IMR-90 (cell line): ENCODE measurements around the gene OR2M5. TPM values are rescaled to one million over a fixed set of nuclear protein-coding genes. Genes with fewer than 3 reads are reported as not detected.

Experiments
- ATAC-seq: fragments of 200-7000 bp; cut with Tn5 transposase; 2 replicates; pipeline ENCODE4 v1.9.1; 2020; ENCODE audit warnings: low read depth, mild to moderate bottlenecking, moderate library complexity
- BruUV-seq: library from RNA; stranded (reverse); fragments of 400-500 nt; replicated peaks from 2 replicates; lab custom pipeline; 2021; lab: Mats Ljungman, UMichigan
- CTCF ChIA-PET: fragments of 300-600 bp; formaldehyde crosslinking; extraction: SDS; loops from one replicate; lab custom pipeline; 2021; ENCODE audit warnings: antibody characterized with exemption; lab: Yijun Ruan, JAX
- POLR2A ChIA-PET: fragments of 300-600 bp; sonication (Branson Sonifier 250); formaldehyde crosslinking; loops from one replicate; lab custom pipeline; 2022; ENCODE audit warnings: antibody characterized with exemption; ENCODE audit not compliant: unreplicated experiment; lab: Charles Lee
- DNase-seq: peaks from one replicate; pipeline ENCODE4 v3.0.0; 2013
- H2AFZ ChIP-seq: replicated peaks from 2 replicates; pipeline ENCODE3; 2013; ENCODE audit warnings: low read length, mild to moderate bottlenecking; ENCODE audit not compliant: poor library complexity
- H2AK5ac ChIP-seq: 2 replicates; pipeline ENCODE4 v1.6.1; 2013; ENCODE audit warnings: low read depth, low read length, inconsistent platforms
- H2AK9ac ChIP-seq: replicated peaks from 2 replicates; pipeline ENCODE3; 2013; ENCODE audit warnings: mild to moderate bottlenecking, low read depth, low read length, moderate library complexity; ENCODE audit not compliant: poor library complexity
- H2BK120ac ChIP-seq: 2 replicates; pipeline ENCODE4 v1.6.1; 2013; ENCODE audit warnings: low read depth, low read length, inconsistent platforms
- H2BK15ac ChIP-seq: 3 replicates; pipeline ENCODE4 v1.6.1; 2013; ENCODE audit warnings: low read depth, low read length, inconsistent platforms
- H2BK20ac ChIP-seq: 2 replicates; pipeline ENCODE4 v1.6.1; 2013; ENCODE audit warnings: low read depth, mild to moderate bottlenecking, inconsistent platforms, low read length, moderate library complexity
- H2BK5ac ChIP-seq: 2 replicates; pipeline ENCODE4 v1.6.1; 2013; ENCODE audit warnings: mild to moderate bottlenecking, low read depth, low read length, inconsistent platforms; ENCODE audit not compliant: poor library complexity, severe bottlenecking
- H3K14ac ChIP-seq: replicated peaks from 2 replicates; pipeline ENCODE4 v1.6.1; 2013; ENCODE audit warnings: low read depth, low read length, inconsistent platforms
- H3K18ac ChIP-seq: 2 replicates; pipeline ENCODE4 v1.6.1; 2013; ENCODE audit warnings: low read depth, low read length, control low read depth
- H3K23ac ChIP-seq: 2 replicates; pipeline ENCODE4 v1.6.1; 2013; ENCODE audit warnings: low read depth, low read length, inconsistent platforms
- H3K27ac ChIP-seq: 2 replicates; pipeline ENCODE4 v1.5.1; 2013; ENCODE audit warnings: mild to moderate bottlenecking, control low read depth, low read length; ENCODE audit not compliant: insufficient read depth
- H3K27me3 ChIP-seq: 2 replicates; pipeline ENCODE4 v1.6.1; 2013; ENCODE audit warnings: low read length; ENCODE audit not compliant: control insufficient read depth, insufficient read depth
- H3K36me3 ChIP-seq: 2 replicates; pipeline ENCODE4 v1.6.1; 2013; ENCODE audit warnings: low read length, mixed read lengths; ENCODE audit not compliant: control insufficient read depth, insufficient read depth
- H3K4ac ChIP-seq: 2 replicates; pipeline ENCODE4 v1.6.1; 2013; ENCODE audit warnings: low read depth, low read length, inconsistent platforms
- H3K4me1 ChIP-seq: 2 replicates; pipeline ENCODE4 v1.6.1; 2013; ENCODE audit warnings: low read length, mixed read lengths; ENCODE audit not compliant: control insufficient read depth, insufficient read depth
- H3K4me2 ChIP-seq: 2 replicates; pipeline ENCODE4 v1.6.1; 2013; ENCODE audit warnings: low read depth, mild to moderate bottlenecking, control low read depth, low read length, moderate library complexity
- H3K4me3 ChIP-seq: 2 replicates; pipeline ENCODE4 v1.5.1; 2013; ENCODE audit warnings: low read depth, mild to moderate bottlenecking, control low read depth, low read length, moderate library complexity; ENCODE audit not compliant: insufficient read depth
- H3K56ac ChIP-seq: 2 replicates; pipeline ENCODE4 v1.6.1; 2013; ENCODE audit warnings: low read length, inconsistent platforms; ENCODE audit not compliant: insufficient read depth; ENCODE audit errors: extremely low read depth
- H3K79me1 ChIP-seq, 2 experiments: 2 replicates each; pipeline ENCODE4 v1.6.1; 2013; ENCODE audit warnings: low read length in 2 of 2, inconsistent platforms in 1 of 2, low read depth in 1 of 2
- H3K9ac ChIP-seq: 2 replicates; pipeline ENCODE4 v1.6.1; 2013; ENCODE audit warnings: low read depth, low read length, control low read depth
- H3K9me1 ChIP-seq: 2 replicates; pipeline ENCODE4 v1.6.1; 2013; ENCODE audit warnings: low read length, inconsistent platforms; ENCODE audit not compliant: insufficient read depth
- H3K9me3 ChIP-seq: 2 replicates; pipeline ENCODE4 v1.6.1; 2013; ENCODE audit warnings: low read length; ENCODE audit not compliant: control insufficient read depth, insufficient read depth
- H4K20me1 ChIP-seq: 2 replicates; pipeline ENCODE4 v1.6.1; 2013; ENCODE audit warnings: low read length, inconsistent platforms; ENCODE audit not compliant: insufficient read depth
- H4K5ac ChIP-seq: 2 replicates; pipeline ENCODE4 v1.6.1; 2013; ENCODE audit warnings: mild to moderate bottlenecking, low read depth, low read length, control low read depth
- H4K8ac ChIP-seq, 2 experiments: 2 replicates each; pipeline ENCODE4 v1.6.1; 2013; ENCODE audit warnings: low read depth in 2 of 2, low read length in 2 of 2, control low read depth in 1 of 2, inconsistent platforms in 1 of 2
- H4K91ac ChIP-seq: 2 replicates; pipeline ENCODE4 v1.6.1; 2013; ENCODE audit warnings: low read depth, low read length, inconsistent platforms; ENCODE audit not compliant: insufficient read depth
- BHLHE40 ChIP-seq: fragments of 150-350 bp; IDR thresholded peaks from 2 replicates; pipeline ENCODE4 v1.6.1; 2016; ENCODE audit warnings: mild to moderate bottlenecking, low read depth, low read length
- CTCF ChIP-seq: conservative IDR thresholded peaks from 2 replicates; pipeline ENCODE4 v1.5.1; 2012; ENCODE audit warnings: mild to moderate bottlenecking, low read depth, low read length, improper control_type of control experiment
- ELK1 ChIP-seq: fragments of 150-350 bp; IDR thresholded peaks from 2 replicates; pipeline ENCODE4 v1.6.1; 2016; ENCODE audit warnings: low read depth, mild to moderate bottlenecking, low read length, moderate library complexity, borderline replicate concordance
- FOS ChIP-seq: fragments of 150-350 bp; IDR thresholded peaks from 2 replicates; pipeline ENCODE4 v1.6.1; 2016; ENCODE audit warnings: low read depth, low read length
- MAZ ChIP-seq: IDR thresholded peaks from 2 replicates; pipeline ENCODE4 v1.6.1; 2012; ENCODE audit warnings: low read depth, mild to moderate bottlenecking, low read length, improper control_type of control experiment, moderate library complexity, borderline replicate concordance
- MXI1 ChIP-seq: IDR thresholded peaks from 2 replicates; pipeline ENCODE4 v1.6.1; 2012; ENCODE audit warnings: low read depth, mild to moderate bottlenecking, low read length, moderate library complexity, borderline replicate concordance
- NFE2L2 ChIP-seq: fragments of 150-350 bp; IDR thresholded peaks from 2 replicates; pipeline ENCODE4 v1.6.1; 2016; ENCODE audit warnings: low read depth, mild to moderate bottlenecking, low read length
- POLR2A ChIP-seq: IDR thresholded peaks from 2 replicates; pipeline ENCODE4 v1.6.1; 2012; ENCODE audit warnings: mild to moderate bottlenecking, low read depth, low read length
- RAD21 ChIP-seq: IDR thresholded peaks from 2 replicates; pipeline ENCODE4 v1.6.1; 2012; ENCODE audit warnings: low read length, improper control_type of control experiment
- RCOR1 ChIP-seq: IDR thresholded peaks from 2 replicates; pipeline ENCODE4 v1.6.1; 2012; ENCODE audit warnings: mild to moderate bottlenecking, low read length, improper control_type of control experiment; ENCODE audit not compliant: insufficient replicate concordance
- RFX5 ChIP-seq: IDR thresholded peaks from 2 replicates; pipeline ENCODE4 v1.8.0; 2012; ENCODE audit warnings: low read depth, mild to moderate bottlenecking, low read length, moderate library complexity
- SMC3 ChIP-seq: fragments of 150-350 bp; IDR thresholded peaks from 2 replicates; pipeline ENCODE4 v1.6.1; 2016; ENCODE audit warnings: low read depth, mild to moderate bottlenecking, antibody characterized with exemption, low read length, moderate library complexity
- WGBS, 2 experiments: methylation state at CpG; one replicate each; pipeline versions ENCODE4 v1.1.5 to v1.1.7; 2013; ENCODE audit warnings: missing lambda C conversion rate in 2 of 2; ENCODE audit not compliant: insufficient read length in 1 of 2; ENCODE audit errors: extremely low coverage in 2 of 2; 5-methylcytosine and 5-hydroxymethylcytosine counted together
- dilution Hi-C: fragments of 300-500 bp; cut with HindIII; formaldehyde crosslinking; loops from one replicate; pipeline ENCODE4 v1.14.3; 2018; ENCODE audit warnings: low sequenced_read_pairs; ENCODE audit not compliant: unreplicated experiment
- in situ Hi-C: fragments of 300-500 bp; cut with MboI; formaldehyde crosslinking; loops from 3 replicates; pipeline ENCODE4 v1.14.3; 2019; ENCODE audit warnings: low sequenced_read_pairs, inconsistent platforms, mixed read lengths
- intact Hi-C: fragments of 100-400 bp; cut with micrococcal nuclease; formaldehyde crosslinking; loops from 2 replicates; pipeline ENCODE4 v1.10.0; 2022
- polyA plus RNA-seq, 3 experiments: library from polyadenylated mRNA; depleted of rRNA; stranded (reverse); fragments of >200 nt; gene quantifications; 2 replicates each; pipeline ENCODE4 v1.2.3, GENCODE V29; 2012; ENCODE audit warnings: low replicate concordance in 1 of 3
- total RNA-seq: library from RNA; depleted of rRNA; stranded (reverse); fragments of >200 nt; gene quantifications from 2 replicates; pipeline ENCODE4 v1.2.3, GENCODE V29; 2012
- TF ChIP-seq, protein P1 (sequence below): fragments of 150-350 bp; IDR thresholded peaks from 2 replicates; pipeline ENCODE4 v1.6.1; 2017; ENCODE audit warnings: mild to moderate bottlenecking, antibody characterized with exemption, low read length, low read depth

OR2M5 gene
- total and polyA plus RNA-seq, 2 of the 4 experiments (the other 2 are of a cell fraction): not detected

DNA sequence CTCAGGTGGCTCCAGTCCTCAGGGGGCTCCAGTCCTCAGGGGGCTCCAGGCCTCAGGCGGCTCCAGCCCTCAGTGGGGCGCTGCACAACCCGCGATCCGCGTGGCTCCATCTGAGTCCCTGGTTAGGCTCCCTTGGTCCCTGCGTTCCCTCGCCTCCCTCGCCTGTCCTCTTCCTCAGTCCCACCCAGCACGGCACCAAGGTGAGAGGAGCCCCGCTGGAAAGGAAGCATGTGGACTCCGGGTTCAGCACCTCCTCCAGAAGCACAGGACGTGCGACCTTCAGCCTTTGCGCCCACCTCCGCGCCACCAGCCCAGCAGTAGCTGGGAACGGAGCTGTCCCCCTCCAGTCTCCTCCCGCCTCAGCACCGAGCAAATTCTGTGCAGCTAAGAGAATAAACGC lies 8.1 kb upstream of the OR2M5 start:
- WGBS, 2 experiments: 88% methylated on average over 5 of the region's 21 CpGs; no CpG with 5 or more reads in 1 of the 2 experiments
- dilution Hi-C loops: no loop called here
- Histone ChIP-seq H3K23ac (no peak overlapping the region), H2BK120ac (no peak overlapping the region), H3K4me3 (no peak overlapping the region), H3K27me3 (no peaks in the 10 kb centered on the region), H3K9me1 (no peaks in the 10 kb centered on the region), H2AK5ac (no peak overlapping the region), H2BK5ac (no peak overlapping the region), H3K36me3 (no peaks in the 10 kb centered on the region), H3K4me1 (no peaks in the 10 kb centered on the region), H3K9ac (no peak overlapping the region), H2AFZ (no peak overlapping the region), H3K9me3 (peaks cover 5% of the 10 kb centered on the region), H3K27ac (no peak overlapping the region), H4K20me1 (no peaks in the 10 kb centered on the region), H3K79me1 (no peaks in the 10 kb centered on the region), H4K91ac (no peak overlapping the region), H3K4me2 (no peak overlapping the region), H2AK9ac (no peak overlapping the region), H4K5ac (no peak overlapping the region), H3K56ac (no peak overlapping the region), H4K8ac (no peak overlapping the region), H3K14ac (no peak overlapping the region), H2BK20ac (no peak overlapping the region), H2BK15ac (no peak overlapping the region), H3K4ac (no peak overlapping the region), H3K18ac (no peak overlapping the region)
- intact Hi-C loops: no loop called here
- no TSS peak for BruUV-seq
- no peak for ATAC-seq
- in situ Hi-C loops: no loop called here
- POLR2A ChIA-PET: no interaction called here
- TF ChIP-seq RAD21 (no peak), MAZ (no peak), NFE2L2 (no peak), ELK1 (no peak), CTCF (no peak), POLR2A (no peak), RFX5 (no peak), MXI1 (no peak), FOS (no peak), BHLHE40 (no peak), SMC3 (no peak), RCOR1 (no peak)
- TF ChIP-seq, protein P1, sequence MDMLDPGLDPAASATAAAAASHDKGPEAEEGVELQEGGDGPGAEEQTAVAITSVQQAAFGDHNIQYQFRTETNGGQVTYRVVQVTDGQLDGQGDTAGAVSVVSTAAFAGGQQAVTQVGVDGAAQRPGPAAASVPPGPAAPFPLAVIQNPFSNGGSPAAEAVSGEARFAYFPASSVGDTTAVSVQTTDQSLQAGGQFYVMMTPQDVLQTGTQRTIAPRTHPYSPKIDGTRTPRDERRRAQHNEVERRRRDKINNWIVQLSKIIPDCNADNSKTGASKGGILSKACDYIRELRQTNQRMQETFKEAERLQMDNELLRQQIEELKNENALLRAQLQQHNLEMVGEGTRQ: no peak
- DNase-seq: no peak
- CTCF ChIA-PET: no interaction called here
